HG03060 (cell line): ENCODE measurements around the gene NASP.

Source experiments
- ATAC-seq: cut with Tn5 transposase; IDR thresholded peaks from one replicate; pipeline ENCODE4 v1.9.1; 2021; ENCODE audit warnings: low read depth, moderate number of reproducible peaks; ENCODE audit not compliant: unreplicated experiment

The NASP gene, protein sequence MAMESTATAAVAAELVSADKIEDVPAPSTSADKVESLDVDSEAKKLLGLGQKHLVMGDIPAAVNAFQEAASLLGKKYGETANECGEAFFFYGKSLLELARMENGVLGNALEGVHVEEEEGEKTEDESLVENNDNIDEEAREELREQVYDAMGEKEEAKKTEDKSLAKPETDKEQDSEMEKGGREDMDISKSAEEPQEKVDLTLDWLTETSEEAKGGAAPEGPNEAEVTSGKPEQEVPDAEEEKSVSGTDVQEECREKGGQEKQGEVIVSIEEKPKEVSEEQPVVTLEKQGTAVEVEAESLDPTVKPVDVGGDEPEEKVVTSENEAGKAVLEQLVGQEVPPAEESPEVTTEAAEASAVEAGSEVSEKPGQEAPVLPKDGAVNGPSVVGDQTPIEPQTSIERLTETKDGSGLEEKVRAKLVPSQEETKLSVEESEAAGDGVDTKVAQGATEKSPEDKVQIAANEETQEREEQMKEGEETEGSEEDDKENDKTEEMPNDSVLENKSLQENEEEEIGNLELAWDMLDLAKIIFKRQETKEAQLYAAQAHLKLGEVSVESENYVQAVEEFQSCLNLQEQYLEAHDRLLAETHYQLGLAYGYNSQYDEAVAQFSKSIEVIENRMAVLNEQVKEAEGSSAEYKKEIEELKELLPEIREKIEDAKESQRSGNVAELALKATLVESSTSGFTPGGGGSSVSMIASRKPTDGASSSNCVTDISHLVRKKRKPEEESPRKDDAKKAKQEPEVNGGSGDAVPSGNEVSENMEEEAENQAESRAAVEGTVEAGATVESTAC

DNA sequence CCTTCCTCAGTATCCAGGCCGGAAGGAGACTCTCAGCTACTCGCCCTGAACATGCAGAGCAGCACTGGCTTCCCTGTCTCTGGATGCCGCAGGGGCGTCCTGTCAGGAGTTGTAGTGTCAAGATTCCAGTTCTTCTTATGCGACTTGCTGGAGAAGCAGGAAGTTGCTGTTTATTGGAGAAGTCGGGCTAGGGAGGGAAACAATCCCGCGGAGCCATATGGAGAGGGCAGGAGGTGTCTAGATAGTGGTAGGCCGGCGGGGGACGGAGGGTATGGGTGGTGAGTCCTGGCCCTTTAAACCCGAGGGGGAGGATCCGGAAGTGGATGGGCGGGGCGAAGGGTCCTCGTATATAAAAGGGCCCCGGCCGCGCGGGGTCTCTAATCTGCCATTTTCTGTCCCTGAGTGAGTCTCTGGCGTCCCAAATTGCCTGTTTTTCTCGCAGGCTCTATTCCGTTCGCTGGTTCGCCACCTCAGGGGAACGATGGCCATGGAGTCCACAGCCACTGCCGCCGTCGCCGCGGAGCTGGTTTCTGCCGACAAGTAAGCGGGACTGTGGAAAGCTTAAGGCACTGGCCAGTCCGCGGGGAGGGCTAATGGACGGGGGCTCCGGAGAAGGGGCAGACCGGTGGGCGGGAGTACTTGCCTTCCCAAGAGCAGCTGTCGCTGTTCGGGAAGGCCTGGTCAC is at the start of gene NASP:
NASP (plus strand) TSS at position 376 of the 685 bp plus-strand sequence; CDS start at position 482, 106 bp downstream.
- peak; percentile 18 for ATAC-seq

DNA sequence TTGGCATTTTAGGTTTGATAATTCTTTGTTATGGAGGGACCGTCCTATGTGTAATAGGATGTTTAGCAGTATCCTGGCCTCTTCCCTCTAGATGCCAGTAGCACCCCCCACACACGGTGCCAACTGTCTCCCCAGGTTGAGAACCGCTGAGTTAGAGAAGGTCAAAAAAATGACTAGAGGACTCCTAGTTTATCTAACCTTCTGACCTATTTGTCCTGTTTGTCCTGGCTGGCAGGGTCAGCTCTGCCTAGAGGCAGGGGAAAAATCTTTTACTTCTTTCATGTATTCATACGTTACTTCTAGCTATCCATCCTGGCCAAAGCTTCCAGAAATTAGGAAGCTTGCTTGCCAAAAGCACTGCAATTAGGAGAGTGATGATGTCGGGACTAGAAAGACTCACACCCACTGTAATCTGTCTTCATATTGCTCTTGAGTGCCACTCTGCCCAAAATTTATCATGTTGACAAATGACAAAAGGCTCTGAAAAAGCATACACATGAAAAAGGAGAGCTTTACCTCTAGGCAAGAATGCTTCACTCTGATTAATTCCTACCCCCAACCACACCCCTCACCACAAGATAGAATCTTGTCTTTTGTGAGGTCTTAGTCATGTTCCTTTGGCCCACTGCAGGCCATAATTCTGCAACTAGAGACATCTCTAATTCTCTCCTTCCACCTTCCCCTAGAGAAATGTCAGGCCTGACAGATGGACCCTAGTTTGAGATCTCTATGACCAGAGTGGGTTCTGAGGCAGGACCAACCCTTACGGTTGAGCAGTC is 47.7 kb upstream of the NASP start:
- no peak for ATAC-seq

DNA sequence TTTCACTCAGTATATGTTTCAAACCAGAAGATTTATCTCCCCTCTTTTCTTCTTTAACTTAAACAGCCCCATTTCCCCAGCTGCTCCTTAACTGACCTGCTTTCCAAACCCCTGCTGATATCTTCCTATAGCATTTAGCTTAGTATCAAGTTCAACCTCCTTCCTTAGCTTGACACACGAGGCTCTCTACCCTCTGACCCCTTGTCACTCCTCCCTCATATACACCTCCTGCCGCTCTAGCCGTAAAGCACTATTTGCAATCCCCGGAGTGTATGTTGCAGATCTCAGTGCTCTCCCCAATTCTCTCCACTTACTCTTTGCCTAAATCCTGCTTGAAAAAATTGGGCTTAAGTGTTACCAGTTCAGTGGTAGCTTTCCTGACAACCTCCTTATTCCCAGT is 47.0 kb upstream of the NASP start:
- no peak for ATAC-seq

DNA sequence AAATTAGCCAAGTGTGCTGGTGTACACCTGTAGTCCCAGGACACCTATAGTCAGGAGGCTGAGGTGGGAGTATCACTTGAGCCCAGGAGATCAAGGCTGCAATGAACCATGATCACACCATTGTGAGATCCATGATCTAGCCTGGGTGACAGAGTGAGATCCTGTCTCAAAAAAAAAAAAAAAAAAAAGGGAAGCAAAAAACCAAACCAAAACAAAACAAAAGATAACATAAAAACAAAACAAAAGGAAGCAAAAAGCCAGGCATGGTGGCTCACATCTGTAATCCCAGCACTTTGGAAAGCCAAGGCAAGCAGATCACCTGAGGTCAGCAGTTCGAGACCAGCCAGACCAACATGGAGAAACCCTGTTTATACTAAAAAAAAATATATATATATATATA is 42.6 kb upstream of the NASP start:
- ATAC-seq: no peak

DNA sequence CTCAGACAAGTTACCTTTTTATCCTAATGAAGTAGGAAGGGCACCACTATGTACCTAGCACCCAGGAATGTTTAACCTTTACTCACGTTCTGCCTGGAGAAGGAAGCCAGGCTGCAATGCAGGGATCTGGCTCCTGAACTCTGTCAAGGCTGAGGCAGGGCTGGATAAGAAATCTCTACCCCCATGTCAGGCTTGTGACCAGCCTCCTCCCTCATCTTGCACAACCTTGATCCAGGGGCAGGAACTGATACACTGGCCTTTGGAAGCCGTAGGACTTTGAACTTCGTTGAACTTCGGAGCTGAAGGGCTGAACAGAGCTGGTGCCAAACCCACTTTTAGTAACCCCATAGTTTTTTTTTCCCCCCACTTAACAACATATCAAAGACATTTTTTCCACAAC is 41.2 kb upstream of the NASP start:
- no peak for ATAC-seq

DNA sequence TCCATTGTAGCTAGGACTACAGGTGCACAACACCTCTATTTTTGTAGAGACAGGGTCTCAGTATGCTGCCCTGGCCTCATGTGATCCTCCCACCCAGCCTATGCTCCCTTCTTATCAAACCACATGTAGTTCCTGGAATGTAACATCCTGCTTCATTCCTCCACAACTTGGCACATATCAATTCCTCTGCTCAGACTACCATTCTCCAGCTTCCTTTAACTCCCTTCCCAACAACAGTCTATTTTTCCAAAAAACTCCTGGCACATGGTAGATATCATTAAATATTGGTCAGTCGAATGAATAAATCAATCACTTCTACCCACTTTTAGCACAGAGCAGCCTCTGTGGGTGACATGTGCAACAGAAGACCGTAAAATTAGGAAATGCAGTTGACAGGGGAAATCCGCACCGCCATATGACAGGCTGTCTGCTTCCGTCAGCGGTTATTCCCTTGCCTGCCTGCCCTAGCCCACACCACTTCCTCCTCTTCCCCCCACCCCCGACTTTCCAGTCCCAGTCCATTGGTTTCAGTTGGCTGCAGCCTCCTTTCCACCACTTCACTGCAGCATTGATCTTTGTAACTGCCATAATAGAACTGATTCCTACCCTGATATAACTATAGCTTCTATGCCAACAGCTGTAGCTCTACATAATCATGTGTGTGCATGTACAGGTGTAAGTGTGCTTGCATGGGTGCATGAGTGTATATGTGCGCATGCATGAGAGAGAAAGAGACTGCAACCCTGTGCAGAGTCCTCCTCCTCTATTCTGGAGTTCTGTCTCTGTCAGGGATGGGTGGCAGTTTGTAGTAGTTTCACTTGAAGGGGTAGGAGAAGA is 40.0 kb upstream of the NASP start:
- no peak for ATAC-seq

DNA sequence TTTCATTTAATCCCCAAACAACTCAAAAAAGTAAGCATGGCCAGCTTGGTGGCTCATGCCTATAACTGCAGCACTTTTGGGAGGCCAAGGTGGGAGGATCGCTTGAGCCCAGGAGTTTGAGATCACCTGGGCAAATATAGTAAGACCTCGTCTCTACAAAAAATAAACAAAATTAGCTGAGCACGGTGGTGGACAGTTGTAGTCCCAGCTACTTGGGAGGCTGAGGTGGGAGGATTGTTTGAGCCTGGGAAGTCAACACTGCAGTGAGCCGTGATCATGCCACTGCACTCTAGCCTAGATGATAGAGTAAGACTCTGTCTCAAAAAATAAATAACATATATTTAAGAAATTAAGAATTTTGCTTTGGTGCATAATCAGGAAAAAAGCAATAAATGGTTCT is 39.3 kb upstream of the NASP start:
- no peak for ATAC-seq

DNA sequence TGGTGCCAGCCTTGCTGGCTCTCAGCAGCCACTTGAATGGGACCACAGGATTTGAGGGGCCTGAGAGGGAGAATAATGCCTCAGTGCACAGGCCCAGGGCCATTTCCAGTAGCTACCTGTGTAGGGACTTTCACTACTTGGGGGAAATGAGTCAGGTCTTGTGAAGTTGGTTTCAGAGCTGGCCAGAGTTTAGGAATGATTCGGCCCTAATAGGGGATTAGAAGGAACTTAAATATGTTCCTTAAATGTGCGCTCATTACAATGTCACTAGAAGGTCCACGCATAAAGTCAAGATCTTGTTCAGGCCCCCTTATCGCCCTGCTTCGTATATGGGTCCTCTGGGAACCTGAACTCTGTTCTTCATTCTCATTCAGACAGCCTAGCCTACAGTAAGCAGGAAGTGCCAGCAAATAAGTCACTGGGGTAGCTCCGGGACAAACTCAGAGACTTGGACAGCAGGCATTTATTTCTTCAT is 38.8 kb upstream of the NASP start:
- no peak for ATAC-seq

DNA sequence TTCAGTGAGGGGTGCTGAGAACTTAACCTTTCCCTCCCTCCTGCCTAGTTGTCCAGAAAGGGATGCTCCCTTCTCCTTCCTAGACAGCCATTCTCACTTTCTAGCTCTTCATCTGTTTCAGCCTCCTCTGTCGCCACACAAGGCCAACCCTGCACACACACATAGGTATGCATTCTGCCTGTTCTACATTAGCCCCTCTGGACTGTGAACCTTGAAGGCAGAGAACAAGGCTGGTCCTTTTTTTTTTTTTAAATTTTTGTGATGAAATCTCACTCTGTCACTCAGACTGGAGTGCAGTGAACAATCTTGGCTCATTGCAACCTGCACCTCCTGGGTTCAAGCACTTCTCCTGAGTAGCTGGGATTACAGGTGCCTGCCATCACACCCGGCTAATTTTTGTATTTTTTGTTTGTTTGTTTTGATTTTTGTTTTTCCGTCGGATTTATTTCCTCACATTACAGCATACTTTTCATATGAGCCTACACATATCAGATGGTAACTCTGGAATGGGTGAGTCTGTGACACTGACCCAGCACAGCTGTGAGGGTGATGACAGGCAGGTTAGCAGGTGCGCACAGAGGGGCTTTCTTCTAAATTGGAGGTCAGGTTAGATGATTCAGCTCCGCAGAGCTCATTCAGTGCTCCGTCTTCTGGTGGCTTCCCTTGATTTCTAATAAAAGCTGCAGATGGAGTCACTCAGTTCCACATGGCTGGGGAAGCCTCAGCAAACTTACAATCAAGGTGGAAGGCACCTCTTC is 38.1 kb upstream of the NASP start:
- no peak for ATAC-seq

DNA sequence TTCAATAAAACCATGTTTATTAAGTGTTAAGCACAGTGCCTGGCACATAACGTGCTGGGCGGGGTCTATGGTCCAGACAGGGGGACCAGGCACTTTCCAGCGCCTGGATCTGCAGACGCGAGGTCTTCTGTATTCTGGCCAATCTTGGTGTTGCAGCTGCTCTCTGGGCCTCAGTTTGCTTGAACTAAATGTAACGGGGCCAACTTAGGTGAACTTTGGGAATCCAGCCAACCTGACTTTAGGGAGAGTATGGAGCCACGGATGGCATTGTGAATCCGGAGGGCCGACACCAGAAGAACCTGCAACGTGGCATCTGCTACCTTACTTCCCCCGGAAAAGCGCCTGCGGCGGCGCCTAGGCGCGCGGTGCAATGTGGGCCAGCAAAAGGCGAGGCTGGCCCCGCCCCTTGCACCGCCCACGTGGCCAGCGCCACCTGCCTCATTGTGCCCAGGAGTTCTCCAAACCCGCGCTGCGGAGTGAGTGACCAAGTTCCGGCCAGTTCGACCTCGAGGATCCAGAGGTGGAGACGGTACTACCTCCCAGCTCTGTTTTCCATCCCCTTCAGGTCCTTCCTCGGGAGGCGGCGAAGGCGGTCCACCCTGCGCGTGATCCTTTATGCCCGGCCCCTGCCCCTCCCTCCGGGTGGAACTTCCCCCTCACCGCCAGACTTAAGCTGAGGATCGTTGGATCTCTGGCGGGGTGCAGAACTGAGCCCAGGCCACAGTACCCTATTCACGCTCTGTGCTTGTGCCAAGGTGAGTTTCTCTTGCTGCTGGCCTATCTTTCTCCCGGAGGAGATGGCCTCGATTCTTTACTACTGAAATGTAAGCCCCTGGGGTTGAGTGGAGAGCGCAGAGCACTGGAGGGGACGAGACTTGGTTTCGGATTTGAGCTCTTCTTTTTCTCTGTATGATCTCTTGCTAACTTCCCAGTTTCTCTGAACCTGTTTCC is 33.2 kb upstream of the NASP start, which contains the start of gene AKR1A1:
AKR1A1 (plus strand) TSS at position 426 of the 951 bp plus-strand sequence. CDS start 10,969 bp downstream, outside the sequence.
- ATAC-seq: peak; percentile 53

DNA sequence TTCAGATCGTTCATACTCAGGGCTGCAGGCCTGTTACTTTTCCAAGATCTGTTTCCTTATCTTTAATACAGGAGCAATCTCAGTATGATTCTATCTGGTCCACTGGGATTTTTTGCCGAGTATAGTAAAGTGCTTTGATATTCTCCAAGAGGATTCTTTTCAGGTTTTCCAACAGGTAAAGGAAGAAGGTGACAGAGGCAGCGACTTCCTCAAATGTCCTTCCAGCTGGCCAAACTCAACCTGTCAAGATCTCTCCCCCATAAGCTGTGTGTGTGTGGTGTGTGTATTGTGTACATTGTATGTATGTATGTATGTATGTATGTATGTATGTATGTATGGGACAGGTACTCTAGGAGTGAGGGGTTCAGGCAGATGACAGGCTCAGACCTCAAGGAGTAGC is 32.2 kb upstream of the NASP start:
- no peak for ATAC-seq

DNA sequence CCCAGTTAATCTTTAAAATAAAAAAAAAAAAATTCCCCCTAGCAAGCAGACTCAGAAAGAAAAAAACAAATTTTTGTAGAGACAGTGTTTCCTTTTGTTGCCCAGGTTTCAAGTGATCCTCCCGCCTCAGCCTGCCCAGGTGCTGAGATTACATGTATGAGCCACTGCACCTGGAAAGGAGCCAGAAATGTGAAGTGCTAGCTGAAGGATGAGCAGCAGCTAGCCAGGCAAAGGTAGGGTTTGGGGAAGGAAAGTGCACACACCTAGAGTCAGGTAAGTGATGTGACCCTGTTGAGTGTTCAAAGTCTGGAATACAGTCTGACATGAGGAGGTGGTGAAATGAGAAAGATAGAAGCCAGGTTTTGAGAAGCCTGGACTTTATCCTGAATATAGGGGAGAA is 31.5 kb upstream of the NASP start:
- no peak for ATAC-seq

DNA sequence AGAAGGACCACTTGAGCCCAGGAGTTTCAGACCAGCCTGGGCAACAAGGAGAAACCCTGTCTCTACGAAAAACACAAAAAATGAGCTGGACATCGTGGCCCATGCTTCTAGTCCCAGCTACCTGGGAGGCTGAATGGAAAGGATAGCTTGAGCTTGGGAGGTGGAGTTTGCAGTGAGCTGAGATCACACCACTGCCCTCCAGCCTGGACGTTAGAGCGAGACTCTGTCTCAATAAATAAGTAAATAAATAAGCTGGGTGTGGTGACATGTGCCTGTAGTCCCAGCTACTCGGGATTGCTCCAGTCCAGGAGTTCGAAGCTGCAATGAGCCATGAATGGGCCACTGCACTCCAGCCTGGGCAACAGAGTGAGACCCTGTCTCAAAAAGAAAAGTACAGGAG is 29.6 kb upstream of the NASP start:
- ATAC-seq: no peak

DNA sequence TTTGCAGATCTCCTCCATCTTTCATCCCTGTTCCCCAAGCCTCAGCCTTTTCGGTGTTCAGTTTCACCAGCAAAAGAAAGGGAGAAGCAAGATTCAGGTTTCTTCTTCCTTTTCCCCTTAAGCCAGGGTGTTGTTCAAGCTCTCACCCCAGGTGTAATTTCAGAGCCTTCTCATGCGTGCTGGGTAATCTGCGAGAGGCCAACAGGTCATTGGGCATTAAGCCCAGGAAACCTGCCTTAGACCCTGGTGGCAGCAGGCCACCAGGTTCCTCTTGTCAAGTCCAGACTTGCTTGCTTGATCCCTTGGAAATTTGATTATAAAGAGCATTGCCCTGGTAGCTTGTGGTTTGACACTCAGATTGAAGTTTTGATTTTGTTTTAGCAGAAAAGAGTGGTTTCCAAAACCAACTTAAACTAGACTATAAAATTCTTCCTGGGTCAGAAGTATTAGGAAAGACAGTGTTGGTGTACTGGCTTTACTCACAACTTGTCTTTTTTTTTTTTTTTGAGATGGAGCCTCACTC is 26.4 kb upstream of the NASP start:
- no peak for ATAC-seq

DNA sequence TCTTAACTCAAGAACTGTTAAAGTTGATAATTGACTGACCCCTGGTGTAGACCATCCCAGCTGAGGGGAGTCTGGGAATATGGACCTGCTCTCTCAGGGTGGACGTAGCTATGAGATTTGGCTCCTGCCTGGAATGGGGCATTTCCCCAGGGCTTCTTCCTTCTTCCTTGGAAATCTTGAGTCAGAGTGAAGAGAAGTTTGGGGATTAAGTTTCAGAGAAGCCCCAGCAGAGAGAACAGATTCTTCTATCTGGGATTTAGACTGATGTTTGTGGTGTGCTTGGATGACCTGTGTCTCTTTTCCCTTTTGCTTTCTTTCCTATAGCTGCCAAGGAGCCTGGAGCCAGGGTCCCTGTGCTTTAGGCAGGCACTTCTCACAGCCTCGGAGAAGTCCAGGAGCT is 20.0 kb upstream of the NASP start:
- ATAC-seq: no peak

DNA sequence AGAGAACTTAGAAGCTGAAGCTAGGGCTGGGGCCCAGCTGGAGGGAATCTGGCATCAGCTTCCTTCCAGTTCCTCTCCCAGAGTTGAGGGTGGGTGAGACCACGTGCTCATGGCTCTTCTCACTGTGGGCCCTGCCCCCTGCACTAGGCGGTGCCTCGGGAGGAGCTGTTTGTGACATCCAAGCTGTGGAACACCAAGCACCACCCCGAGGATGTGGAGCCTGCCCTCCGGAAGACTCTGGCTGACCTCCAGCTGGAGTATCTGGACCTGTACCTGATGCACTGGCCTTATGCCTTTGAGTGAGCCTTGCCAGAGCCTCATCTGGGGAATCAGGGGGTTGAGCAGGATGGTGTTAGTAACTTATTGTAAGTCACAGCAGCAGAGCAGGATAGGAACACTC is 17.1 kb upstream of the NASP start:
- no peak for ATAC-seq

DNA sequence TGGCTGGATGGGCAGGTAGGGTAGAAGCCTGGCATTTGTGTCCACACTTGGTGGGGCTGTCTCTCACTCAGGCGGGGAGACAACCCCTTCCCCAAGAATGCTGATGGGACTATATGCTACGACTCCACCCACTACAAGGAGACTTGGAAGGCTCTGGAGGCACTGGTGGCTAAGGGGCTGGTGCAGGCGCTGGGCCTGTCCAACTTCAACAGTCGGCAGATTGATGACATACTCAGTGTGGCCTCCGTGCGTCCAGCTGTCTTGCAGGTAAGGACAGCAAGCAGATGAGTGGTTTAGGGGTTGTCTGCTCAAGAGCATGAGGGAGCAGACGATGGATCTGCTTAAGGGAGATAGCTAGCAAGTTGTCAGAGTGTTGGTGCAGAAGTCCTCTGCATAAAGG is 15.9 kb upstream of the NASP start:
- ATAC-seq: no peak
